Body of pancreas (tissue), 4 donors: ENCODE measurements around the gene SNED1. TPM values are rescaled to one million over a fixed set of nuclear protein-coding genes. Genes with fewer than 3 reads are reported as not detected.

Experiments used
- ATAC-seq: fragments of 150-250 bp; one replicate; pipeline ENCODE4 v1.9.1; 2016
- DNase-seq, 4 donors: peaks; one replicate each; pipeline ENCODE4 v3.0.0-alpha.2; 2019
- H3K27ac ChIP-seq, 4 donors: fragments of 200-600 bp; sonication (generic); 1 replicate in 3 of 4; 2 replicates in 1 of 4; pipeline versions ENCODE4 v1.5.1 to v1.6.1; 2016 to 2019; ENCODE audit warnings: mild to moderate bottlenecking in 1 of 4, mixed read lengths in 1 of 4, moderate library complexity in 1 of 4
- H3K27me3 ChIP-seq, 2 donors: fragments of 200-600 bp; sonication (generic); one replicate each; pipeline ENCODE4 v1.6.0; 2016; ENCODE audit warnings: mild to moderate bottlenecking in 1 of 2
- H3K36me3 ChIP-seq, 2 donors: fragments of 200-600 bp; sonication (generic); replicated peaks in 1 of 2; 2 replicates each; pipeline ENCODE4 v1.5.1; 2016; ENCODE audit warnings: low read depth in 2 of 2; ENCODE audit not compliant: insufficient read depth in 1 of 2
- H3K4me1 ChIP-seq: fragments of 200-600 bp; sonication (generic); one replicate; pipeline ENCODE4 v1.6.0; 2016
- H3K4me3 ChIP-seq, 2 donors: fragments of 200-600 bp; sonication (generic); 1 replicate in 1 of 2; 2 replicates in 1 of 2; pipeline ENCODE4 v1.5.1; 2016 to 2019
- H3K9me3 ChIP-seq, 3 donors: fragments of 200-600 bp; sonication (generic); 1 replicate in 2 of 3; 2 replicates in 1 of 3; pipeline ENCODE4 v1.5.1; 2016
- POLR2A ChIP-seq, 3 donors: fragments of 450-650 bp; IDR thresholded peaks; one replicate each; pipeline ENCODE4 v1.6.1; 2016; ENCODE audit warnings: antibody characterized with exemption in 3 of 3, mild to moderate bottlenecking in 2 of 3
- WGBS, 2 donors: methylation state at CpG; one replicate each; pipeline ENCODE4 v1.1.5; 2017; 5-methylcytosine and 5-hydroxymethylcytosine counted together
- intact Hi-C: fragments of 100-400 bp; cut with DNase I; formaldehyde crosslinking; loops from one replicate; pipeline ENCODE4 v1.15.1; 2023
- total RNA-seq, 2 donors: library from RNA; depleted of rRNA; stranded (reverse); fragments of >200 nt; gene quantifications; one replicate each; pipeline ENCODE4 v1.1.0, GENCODE V29; 2016
- TF ChIP-seq, protein P1 (sequence below), 7 experiments: fragments of 450-650 bp in 4 of 7; fragments of 200-600 bp in 3 of 7; sonication (generic) in 3 of 7; IDR thresholded peaks; one replicate each; pipeline ENCODE4 v1.5.1; 2016 to 2019; ENCODE audit warnings: antibody characterized with exemption in 7 of 7

The SNED1 gene
- total RNA-seq, 2 donors from 2014 or later = 13.5 to 33.0 TPM

DNA sequence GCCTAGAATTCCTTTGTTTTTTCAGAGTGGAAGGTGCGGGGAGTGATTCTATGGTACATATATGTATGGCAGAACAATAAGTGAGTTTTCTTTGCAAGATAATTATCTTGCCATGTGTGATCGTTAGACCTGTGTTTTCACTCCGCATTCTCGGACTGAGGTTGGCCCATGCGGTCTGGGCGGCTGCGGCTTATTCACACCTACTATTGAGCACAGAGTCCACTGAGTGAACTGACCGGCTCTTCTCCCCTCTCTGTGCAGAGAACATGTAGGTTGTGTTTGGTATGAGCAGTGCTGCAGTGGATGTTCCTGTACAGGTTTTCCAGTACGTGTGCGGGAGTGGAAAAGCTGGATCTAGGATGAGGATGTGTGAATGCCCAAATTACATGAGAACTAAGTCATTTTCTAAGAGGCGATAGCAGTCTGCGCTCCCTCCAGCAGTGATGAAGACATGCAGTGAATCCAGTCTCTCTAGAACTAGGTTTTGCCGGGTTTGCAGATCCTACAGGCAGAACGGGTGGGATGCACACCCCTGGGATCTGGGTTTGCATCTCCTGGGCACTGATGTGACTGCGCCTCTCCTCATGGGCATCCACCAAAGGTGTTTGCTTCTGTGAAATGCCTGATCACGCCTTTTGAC is 76.6 kb downstream of the SNED1 start:
- no peak for DNase-seq
- no peaks in the 10 kb centered on the region for H3K27me3 ChIP-seq
- intact Hi-C loops = no loop called here
- H3K36me3 ChIP-seq = peaks cover 0 to 2% of the 10 kb centered on the region in 2 donors
- H3K9me3 ChIP-seq = no peaks in the 10 kb centered on the region
- TF ChIP-seq, protein P1, sequence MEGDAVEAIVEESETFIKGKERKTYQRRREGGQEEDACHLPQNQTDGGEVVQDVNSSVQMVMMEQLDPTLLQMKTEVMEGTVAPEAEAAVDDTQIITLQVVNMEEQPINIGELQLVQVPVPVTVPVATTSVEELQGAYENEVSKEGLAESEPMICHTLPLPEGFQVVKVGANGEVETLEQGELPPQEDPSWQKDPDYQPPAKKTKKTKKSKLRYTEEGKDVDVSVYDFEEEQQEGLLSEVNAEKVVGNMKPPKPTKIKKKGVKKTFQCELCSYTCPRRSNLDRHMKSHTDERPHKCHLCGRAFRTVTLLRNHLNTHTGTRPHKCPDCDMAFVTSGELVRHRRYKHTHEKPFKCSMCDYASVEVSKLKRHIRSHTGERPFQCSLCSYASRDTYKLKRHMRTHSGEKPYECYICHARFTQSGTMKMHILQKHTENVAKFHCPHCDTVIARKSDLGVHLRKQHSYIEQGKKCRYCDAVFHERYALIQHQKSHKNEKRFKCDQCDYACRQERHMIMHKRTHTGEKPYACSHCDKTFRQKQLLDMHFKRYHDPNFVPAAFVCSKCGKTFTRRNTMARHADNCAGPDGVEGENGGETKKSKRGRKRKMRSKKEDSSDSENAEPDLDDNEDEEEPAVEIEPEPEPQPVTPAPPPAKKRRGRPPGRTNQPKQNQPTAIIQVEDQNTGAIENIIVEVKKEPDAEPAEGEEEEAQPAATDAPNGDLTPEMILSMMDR (IDR thresholded peaks at IDR 0.05) = no peak
- no peak for TF ChIP-seq POLR2A (IDR thresholded peaks at IDR 0.05)
- H3K27ac ChIP-seq = no peak overlapping the region
- 91 to 93% methylated on average over 16 of the region's 16 CpGs for WGBS, 2 donors
- no peaks in the 10 kb centered on the region for H3K4me1 ChIP-seq
- ATAC-seq = no peak
- no peak overlapping the region for H3K4me3 ChIP-seq

DNA sequence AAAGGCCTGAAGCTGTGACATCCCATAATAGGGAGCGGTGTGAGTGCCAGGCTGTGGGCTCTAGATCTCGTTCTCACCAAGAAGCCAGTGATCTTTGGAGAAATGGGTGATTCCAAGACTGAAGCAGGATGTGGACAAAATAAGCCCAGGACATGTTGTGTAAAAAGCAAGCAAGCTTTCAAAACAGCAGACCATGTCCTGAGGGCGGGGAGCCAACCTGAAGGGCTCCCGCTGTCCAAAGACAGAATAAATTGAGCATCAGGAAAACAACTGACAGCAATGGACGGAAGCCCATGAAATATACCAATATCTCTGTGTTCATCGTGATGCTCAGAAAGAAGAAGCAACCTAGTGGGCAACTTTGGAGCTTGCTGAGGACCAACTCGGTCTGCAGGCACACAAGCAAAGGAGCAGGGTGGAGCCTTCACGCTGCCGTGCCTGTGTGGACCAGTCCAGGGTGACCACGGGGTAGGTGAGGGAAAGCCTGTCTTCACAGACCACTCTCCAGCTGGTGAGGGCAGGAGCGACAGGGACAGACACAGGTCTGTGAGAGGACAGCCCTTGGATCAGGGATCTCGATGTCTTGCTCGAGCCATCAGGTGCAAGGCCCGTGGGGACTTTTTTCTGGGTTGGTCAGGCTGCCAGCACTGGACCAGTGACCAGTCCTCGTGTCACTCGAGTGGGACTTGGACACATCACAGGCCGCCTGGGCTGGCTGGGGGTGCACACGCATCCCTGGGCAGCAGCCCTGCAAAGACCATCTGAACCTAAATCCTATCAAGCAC is 82.2 kb downstream of the SNED1 start:
- ATAC-seq (no peak), DNase-seq (no peak)
- intact Hi-C loops = no loop called here
- no peaks in the 10 kb centered on the region for H3K36me3 ChIP-seq
- H3K27me3 ChIP-seq = no peaks in the 10 kb centered on the region
- no peaks in the 10 kb centered on the region for H3K4me1 ChIP-seq
- WGBS, 2 donors = 78 to 84% methylated on average over 12 to 18 of the region's 18 CpGs
- no peak overlapping the region for H3K4me3 ChIP-seq
- H3K9me3 ChIP-seq = no peaks in the 10 kb centered on the region
- TF ChIP-seq, protein P1 (IDR thresholded peaks at IDR 0.05) = no peak
- TF ChIP-seq POLR2A (IDR thresholded peaks at IDR 0.05) = no peak
- no peak overlapping the region for H3K27ac ChIP-seq

DNA sequence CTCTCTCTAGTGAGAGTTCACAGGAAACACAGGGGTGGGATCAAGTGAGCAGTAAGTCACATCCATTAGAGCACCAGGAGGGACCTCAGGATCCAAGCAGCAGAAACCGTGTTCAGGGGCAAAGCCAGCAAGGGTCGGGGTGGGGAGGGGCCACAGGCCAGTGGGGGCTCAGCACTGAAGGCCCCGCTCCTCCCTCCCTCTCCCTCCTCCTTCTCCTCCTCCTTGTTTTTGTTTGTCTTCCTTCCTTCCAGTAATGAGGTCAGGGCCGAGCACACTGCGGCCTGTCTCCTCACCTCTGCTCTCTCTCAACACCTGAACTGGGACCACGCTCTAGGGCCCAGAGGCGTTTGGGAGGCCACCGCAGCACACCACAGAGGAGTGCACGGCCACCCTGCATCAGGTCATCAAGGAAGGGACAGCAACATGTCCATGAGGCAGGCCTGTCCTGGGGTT is 82.8 kb downstream of the SNED1 start:
- intact Hi-C loops = no loop called here
- Histone ChIP-seq H3K36me3 (no peaks in the 10 kb centered on the region), H3K4me1 (no peaks in the 10 kb centered on the region), H3K27me3 (no peaks in the 10 kb centered on the region), H3K4me3 (no peak overlapping the region), H3K9me3 (no peaks in the 10 kb centered on the region), H3K27ac (no peak overlapping the region)
- ATAC-seq (no peak), DNase-seq (no peak)
- TF ChIP-seq, protein P1 (IDR thresholded peaks at IDR 0.05) = no peak
- no peak for TF ChIP-seq POLR2A (IDR thresholded peaks at IDR 0.05)
- WGBS, 2 donors = 47 to 63% methylated on average over 8 of the region's 9 CpGs

DNA sequence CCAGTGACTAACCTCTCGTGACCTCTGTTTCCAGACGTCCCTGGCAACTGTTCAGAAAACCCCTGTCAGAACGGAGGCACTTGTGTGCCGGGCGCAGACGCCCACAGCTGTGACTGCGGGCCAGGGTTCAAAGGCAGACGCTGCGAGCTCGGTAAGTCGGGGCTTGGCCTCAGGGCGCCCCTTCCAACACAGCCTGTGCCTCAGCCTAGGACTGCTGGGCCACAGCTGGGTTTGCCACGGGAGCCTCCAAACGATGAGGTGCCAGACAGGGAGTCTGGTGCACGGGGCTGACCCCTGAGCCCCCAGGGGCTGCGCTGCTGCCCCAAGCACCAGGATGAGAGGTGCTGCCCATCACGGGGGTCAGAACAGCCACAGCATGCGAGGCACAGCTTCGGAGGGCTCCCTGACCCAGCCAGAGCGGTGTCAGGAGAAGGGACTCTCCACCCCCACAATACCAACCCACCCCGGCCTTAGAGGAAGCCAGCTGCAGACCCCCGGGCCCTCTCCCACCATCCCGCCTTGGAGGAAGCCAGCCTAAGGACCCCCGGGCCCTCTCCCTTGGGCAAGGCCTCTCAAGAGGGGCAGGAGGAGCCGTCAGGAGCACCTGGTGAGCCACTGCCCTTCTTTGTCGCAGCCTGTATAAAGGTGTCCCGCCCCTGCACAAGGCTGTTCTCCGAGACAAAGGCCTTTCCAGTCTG is 83.4 kb downstream of the SNED1 start:
- ATAC-seq = no peak
- intact Hi-C loops = no loop called here
- DNase-seq = no peak
- 73 to 88% methylated on average over 4 to 26 of the region's 28 CpGs for WGBS, 2 donors
- peaks cover 0 to 3% of the 10 kb centered on the region in 2 donors for H3K36me3 ChIP-seq
- no peak overlapping the region for H3K4me3 ChIP-seq
- no peak overlapping the region for H3K27ac ChIP-seq
- TF ChIP-seq, protein P1 (IDR thresholded peaks at IDR 0.05) = no peak
- no peak for TF ChIP-seq POLR2A (IDR thresholded peaks at IDR 0.05)
- no peaks in the 10 kb centered on the region for H3K9me3 ChIP-seq
- no peaks in the 10 kb centered on the region for H3K27me3 ChIP-seq
- no peaks in the 10 kb centered on the region for H3K4me1 ChIP-seq
